DMS 273 (cell line): ENCODE results near the gene MUC2.

Source experiments
- DNase-seq: peaks from one replicate; lab custom pipeline; 2025; ENCODE audit not compliant: unreplicated experiment; lab: John Stamatoyannopoulos, UW

Gene MUC2

DNA sequence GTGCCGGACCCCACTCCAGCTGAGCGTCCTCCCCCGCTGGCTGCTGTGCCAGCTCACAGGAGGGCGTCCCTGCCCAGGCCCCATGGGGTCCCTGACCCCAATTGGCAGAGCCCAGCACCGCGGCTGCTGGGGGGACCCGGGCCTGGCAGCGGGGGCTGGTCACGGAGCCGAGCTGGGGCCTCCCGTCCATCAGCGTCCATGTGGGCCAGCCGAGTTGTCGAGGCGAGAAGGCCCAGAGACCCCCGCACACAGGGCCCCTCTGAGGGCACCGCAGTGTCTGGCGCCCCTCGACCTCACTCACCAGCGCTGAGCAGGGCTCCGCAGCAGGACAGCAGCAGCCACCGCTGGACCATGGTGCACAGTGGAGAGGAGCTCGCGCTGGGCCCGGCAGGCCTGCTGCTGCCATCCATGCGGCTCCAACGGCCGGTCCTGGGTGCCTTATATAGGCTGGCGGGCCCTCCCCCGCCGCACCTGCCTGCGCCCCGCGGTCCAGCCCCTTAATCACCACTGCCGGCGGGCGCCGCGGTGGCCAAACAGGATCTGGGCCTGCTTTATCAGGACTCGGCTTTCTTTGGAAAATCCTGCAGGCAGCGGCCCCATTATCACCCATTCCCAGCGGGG, 38.3 kb upstream of the MUC2 start, which contains the start of gene MUC6:
Gene MUC6, minus strand, starts transcription at position 416 of the 621 bp plus-strand sequence. Its CDS starts 63 bp downstream, at position 353.
- DNase-seq: no peak

DNA sequence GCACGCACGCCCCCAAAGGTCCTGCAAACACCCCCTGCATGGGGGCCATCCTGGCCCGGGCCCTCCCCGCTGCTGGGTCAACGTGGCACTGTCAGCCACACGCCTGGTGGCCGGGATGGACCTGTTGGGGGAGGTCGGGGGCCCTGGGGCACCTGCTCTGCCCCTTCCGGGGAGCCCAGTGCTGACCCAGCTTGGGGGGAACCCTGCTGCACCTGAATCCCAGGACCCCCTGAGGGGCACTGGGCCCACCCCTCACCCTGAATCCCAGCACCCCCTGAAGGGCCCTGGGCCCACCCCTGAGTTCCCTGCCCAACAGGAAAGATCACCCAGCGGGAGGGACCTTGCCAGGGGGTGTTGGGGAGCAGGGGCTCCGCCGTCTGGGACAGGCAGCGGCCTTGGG, 37.7 kb upstream of the MUC2 start:
- no peak for DNase-seq

DNA sequence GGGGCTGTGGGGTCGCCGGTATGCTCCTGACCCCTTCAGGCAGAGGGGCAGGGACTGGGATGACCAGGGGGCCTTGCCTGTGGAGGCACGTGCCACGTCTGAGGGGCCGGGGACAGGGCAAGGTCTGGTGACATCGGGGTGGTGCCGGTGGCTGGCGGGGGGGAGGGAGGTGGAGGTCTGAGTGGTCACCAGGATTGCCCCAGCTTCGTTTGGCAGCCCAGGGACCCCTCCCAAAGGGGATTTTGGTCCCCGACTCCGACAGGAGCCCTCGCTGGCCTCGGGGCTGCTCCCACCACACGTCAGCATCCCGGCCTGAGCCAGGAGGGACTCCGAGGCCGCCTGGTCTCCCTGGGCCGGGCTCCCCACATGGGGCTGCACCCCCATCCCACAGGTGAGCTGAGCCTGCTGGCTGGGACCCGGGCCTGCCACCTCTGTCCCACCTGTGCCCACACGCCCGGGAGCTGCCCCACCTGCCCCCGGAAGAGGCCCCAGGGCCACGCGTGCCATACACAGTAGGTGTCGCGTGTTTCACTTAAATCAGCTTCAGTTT, 37.1 kb upstream of the MUC2 start:
- no peak for DNase-seq

DNA sequence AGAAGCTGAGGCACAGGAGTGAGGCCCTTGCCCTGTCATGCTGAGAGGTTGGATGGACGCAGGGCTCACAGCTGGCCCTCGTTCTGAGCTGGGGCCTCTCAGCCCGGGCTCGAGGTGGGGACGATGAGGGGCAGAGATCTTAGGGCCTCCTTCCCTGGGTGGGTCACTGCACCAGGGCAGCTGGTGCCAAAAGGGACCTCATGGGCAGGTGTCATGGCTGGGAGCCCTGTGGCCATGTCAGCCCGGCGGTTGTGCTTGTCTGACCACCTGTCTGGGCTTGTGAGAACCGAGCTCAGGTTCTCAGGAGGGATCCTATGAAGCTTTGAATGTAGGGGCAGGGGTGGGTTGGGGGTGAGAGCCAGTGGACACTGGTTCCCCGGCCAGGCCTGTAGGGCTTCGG, 36.3 kb upstream of the MUC2 start:
- no peak for DNase-seq

DNA sequence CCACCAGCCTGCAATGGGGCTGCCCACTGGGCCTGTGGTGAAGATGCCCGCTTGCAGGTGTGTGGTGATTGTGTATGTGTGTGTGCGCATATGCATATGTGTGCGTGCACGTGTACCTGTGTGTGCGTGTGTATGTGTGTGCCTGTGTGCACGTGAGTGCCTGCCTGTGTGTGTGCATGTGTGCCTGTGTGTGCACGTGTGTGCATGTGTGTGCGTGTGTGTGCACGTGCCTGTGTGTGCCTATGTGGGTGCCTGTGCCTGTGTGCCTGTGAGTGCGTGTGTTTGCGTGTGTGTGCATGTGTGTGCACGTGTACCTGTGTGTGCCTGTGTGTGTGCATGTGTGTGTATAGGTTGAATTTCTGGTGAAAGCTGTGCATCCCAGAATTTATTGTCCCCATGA, 35.8 kb upstream of the MUC2 start:
- no peak for DNase-seq

DNA sequence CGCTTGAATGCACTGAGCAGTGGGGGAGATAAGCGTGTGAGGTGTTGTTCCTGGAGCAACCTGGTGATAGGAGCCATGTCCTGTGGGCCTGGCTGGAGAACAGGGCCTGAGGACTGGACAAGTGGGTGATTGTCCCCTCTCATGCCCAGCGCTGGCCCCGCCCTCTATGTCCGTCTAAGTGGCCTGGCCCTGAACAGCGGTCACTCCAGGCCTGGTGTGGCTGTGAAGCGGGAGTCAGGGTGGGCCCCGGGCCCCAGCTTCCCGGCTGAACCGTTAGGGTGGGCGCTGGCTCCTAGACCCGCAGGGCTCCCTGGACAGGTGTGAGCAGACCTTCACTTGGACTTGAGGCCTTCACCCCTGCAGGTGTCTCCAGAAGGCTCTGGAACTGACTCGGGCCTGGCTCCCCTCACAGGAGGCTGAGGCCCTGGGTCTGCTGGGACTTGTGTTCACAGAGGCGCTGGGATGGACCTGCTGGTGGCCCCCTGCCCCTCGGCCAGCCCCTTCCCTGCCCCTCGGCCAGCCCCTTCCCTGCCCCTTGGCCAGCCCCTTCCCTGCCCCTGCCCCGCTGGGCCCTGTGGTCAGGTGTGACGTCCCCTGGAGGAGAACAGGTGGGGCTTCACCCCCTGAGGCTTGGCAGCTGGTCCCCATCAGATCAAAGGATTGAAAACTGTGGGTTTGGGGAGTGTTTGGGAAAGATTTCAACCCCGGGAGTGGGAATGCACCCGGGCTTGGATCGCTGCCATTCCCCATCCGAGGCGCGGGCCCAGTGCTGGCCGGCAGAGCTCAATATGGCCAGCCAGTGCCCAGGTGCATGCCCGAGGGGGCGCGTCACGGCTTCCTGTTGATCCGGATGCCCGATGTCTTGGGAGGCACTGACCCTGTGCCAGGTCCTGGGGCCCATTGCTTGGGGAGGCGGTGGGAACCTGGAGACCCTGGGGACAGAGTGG, 34.9 kb upstream of the MUC2 start:
- no peak for DNase-seq

DNA sequence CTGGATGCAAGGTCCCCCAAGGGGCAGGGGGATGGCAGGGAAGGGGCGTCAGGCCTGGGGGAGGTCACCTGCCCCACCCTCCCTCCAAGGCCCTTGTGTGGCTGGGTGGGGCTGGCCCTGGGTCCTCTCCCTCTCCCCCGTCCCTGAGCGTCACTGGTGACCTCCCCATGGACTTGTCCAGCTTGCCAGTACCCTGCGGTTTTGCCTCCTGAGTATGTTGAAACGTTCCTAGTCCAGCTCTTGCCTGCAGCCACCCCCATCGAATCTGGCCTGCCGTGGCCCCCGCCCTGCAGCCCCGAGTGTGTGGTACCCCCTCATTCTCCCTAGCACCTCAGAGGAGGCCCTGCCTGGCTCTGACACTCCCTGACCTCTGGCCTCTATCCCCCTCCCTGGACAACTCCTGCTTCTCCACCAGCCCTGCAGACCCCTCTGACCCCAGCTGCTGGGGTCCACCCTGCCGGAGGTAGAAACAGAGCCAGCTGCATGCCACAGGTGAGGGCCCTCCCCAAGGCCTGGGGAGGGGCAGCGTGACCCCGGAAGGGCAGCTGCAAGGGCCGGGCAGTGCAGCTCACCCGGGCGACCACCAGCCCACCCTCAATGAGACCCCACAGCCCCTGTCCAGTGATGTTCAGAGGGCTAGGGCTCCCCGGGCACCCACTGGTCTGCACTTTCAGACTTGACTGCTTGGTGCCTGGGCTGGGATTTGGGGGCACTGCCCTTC, 34.1 kb upstream of the MUC2 start:
- no peak for DNase-seq

DNA sequence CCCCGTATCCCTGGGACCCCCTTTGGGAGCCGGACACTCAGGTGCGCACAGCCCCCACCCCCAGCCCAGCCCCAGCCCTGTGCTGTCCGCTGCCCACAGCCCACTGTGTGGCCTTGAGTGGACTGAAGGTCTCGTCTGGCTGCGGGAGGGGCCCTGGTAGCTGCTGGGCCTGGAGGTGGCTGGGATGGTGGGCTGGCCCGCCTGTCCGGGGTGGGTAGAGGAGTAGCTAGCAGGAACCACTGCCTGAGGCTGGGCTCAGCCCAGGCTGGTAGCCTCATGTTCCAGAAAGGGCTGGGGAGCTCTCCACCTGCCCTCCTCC, 33.6 kb upstream of the MUC2 start:
- no peak for DNase-seq

DNA sequence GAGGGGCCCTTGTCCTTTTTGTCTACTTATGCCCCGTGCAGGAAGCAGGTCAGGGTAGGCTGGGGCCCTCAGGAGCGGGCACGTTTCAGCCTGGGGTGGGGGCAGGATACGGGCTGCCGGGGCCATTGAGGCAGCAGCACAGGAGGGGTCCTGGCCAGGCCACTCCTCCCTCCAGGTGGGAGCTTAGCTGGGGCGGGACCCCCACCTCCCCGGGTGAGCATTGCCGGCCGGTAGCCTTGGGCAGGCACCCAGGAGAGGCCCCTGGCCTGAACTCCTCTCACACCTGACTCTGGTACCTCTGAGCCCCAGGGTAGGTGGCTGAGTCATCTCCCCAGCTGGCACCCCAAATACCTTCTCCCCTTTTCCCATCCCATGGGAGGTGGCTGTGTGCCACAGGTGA, 33.2 kb upstream of the MUC2 start:
- no peak for DNase-seq

DNA sequence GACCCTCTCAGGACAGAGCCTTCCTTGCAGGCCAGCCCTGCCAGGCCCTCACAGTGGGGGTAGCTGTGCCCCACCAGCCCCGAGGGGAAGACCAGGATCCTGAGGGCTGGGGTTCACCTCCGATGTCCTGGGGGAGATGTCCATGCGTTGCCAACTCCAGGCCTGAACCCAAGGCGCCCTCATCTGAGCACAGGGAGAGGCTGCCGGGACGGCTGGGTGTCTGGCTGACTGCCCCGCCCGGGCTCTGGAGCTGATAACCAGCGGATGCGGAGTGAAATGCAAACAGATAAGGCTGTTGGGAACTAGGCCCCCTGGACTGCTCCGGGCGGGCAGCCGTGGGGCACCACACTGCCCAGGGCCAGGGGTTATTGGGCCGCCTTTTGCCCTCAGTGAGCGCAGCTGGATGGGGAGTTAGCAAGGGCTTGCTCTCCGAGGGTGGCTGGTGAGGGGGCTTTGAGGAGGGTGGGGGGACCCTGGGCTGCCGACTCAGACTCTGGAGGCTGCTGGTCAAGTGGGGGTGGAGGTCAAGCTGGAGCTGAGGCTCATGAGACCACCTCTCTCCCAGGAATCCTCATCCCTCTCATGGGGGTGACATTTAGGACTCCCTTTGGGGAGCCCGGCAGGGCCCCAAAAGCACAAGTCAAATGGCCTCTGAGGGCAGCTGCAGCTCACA, 32.6 kb upstream of the MUC2 start:
- DNase-seq: no peak

DNA sequence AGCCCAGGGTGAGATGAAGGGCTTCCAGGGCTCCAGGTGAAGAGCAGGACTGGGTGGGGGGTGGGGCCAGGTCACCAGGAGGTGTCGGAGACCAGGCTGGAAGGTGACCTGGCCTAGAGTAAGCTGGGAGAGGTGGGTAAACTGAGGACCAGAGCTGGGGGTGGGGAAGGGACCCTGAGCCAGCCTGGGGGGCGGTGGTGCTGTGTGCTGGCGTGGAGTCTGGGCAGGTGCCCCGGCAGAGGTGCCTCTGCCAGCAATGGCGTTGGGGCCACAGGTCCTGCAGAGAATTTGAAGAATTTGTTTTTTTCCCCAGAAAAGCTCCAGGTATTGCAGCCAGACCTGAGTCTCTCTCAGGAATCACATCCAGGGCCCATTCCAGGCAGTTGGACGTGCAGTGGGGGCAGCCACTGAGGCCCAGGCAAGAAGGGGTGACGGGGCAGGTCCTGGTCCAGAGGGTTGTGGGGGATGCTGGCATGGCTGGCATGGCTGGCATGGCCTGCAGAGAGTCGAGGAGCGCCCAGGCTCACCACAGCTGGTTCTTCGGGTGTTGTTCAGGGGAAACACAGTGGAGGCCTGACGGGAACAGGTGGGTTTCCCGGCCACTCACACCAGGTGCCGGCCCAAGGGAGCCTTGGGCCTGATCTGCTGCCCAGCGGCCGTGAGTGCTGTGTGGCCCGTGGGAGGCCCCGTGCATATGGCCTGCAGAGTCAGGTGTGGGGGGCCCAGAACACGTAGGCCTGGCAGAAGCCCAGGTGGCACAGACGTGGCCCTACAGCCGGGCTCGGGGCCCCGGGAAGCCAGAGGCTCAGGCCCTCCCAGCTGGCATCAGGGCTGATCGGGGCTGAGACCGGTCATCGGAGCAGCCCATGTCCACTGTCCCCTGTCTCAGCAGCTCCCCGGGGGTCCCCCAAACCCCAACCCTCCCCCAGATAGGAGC, 31.8 kb upstream of the MUC2 start:
- no peak for DNase-seq

DNA sequence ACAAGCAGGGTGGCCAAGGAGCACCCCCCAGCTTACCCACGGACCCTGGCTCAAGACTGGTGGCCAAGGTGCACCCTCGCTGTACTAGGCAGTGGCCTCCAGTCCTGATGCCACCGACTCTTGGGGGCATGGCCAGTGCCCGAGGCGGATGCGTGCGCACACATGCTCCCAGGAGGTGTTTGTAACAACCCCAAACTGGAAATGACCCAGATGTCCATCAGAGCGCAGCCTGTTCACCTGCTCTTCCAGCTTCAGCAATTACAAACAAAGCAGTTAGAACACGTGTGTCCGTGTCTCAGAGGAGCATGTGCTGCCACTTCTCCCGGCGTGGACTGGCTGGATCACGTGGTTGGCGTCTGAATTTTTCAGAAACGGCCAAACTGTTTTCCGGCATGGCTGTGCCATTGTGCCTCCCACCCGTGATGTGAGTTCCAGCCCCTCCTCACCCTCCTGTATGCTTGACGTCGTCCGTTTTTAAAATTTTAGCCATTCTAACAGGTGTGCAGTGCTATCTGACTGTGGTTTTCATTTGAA, 31.0 kb upstream of the MUC2 start:
- no peak for DNase-seq

DNA sequence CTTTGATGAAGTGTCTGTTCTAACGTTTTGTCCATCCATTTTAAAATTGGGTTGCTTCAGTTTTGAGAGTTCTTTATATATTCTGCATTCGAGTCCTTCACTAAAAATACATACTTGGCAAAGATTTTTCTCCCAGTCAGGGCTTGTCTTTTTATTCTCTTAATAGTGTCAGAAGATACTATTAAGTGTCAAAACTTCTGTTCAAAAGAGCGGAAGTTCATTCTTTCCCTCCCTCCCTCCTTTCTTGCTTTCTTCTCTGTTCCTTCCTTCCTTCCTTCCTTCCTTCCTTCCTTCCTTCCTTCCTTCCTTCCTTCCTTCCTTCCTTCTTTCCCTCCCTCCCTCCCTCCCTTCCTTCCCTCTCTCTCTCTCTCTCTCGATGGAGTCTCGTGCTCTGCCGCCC, 30.5 kb upstream of the MUC2 start:
- no peak for DNase-seq

DNA sequence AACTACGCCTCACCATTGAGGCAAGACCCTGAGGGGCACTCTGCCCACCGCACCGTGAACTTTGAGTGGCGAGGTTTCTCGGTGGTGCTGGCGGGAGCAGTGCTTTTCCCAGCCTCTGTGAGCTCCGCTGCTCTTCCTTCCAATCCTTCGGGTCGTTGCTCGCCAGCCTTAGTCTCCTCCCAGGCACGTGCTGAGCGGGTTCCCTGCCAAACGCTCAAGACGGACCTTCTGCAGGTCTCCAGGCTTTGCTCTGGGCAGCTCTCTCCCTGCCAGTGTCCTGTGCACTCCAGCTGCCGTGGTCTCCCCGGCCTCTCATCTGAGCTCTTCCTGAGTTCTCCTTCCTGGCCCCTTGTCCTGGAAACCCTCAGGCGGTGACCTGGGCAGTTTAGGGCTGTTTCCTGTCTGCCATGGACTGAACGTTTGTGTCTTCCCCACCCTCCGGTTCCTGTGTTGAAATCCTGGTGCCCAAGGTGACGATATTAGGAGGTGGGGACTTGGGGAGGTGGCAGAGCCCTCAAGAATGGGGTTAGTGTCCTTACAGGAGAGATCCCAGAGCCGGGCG, 27.0 kb upstream of the MUC2 start:
- no peak for DNase-seq

DNA sequence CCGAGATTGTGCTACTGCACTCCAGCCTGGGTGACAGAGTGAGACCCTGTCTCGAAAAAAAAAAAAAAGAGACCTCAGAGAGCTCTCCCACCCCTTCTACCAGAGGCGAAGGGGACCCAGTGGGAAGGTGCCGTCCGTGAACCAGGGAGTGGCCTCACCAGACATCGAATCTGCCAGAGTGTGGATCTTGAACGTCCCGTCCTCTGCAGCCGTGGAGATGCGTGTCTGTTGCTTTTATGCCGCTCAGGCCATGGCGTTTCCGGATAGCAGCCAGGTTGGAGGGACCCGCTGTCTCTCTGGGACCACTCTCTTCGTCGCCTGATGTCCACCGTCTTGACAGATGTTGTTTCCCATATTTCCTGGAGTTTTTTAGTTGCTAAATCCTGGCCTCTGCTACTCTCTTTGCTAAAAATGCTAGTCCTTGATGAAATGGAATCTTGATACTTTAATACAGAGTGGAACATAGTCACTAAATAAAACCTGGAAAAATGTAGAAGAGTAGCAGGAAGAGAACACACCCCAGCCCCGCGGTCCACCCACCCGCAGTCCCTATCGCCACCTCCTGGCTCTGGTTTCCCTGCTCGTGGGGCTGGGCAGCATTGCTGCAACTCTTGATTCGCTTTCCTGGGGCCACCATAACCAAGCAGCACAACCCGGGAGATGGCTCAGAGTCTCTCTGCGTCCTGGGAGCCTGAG, 26.2 kb upstream of the MUC2 start:
- no peak for DNase-seq

DNA sequence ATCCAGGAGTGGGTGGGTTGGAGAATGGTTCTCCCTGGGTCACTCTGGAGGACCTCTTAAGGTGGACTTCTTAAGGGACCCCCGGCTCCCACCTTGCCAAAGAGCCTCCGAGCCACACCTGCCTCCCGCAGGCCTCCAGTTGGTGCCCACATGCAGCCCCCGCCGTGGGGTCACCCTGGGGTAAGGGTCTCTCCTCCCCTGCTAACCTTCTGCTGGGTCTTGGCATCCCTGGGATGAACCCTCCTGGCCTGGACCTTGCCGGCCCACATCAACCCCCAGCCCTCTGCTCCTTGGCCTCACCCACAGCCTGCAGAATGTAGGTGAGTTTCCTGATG, 25.6 kb upstream of the MUC2 start:
- DNase-seq: no peak

DNA sequence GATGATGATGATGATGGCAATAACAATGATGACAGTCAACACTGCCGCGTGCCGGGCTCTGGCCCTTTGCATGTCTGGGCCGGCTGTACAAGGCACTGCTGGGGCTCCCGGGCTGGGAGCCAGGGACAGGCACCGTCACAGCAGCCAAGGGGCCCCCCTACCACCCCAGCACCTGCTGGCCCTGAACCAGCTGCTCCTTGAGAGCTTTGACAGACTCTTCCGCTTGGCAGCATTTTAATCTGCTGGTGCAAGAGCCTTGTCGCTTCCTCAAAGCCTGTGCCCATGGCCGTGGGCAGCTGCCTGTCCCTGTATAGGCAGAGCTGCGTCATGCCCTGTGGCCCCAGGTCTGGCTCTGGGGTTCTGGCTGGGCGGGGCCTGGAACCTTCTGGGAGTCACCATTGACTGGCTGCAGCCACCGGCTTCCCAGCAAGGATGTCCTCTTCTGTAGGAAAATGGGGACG, 25.2 kb upstream of the MUC2 start:
- peak; percentile 67 for DNase-seq

DNA sequence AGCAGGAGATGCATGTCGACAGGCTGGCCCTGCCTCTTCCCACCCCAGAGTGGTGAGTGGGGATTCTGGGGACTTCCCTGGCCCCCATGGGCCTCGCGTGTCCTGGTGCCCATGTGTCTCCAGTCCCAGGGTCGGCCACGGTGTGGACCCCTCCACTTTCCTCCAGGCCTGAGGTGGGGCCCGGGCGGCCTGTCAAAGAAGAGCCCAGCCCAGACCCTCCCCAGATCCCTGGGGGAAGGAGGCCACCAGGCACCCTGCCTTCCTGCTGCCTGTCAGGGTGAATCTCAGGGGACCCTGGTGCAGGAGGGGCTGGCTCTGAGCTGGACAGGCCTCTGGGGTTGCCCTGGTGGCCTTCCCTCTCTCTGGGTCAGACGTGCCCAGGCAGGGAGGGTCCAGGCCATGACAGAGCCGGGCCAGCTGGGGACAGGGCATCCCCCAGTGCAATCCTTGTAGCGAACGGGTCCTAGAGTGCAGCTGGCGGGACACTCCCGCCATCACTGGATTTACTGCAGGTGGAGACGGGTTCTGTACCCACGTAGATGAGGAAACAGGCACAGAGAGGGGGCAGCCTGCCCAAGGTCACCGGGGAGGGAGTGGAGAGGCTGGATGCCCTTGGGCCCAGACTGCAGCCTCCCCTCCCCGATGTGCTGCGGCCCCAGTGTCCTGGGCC, 24.6 kb upstream of the MUC2 start:
- no peak for DNase-seq
